Stimulated activated CD8-positive, alpha-beta memory T cell treated with anti-CD3 and anti-CD28 coated beads, Interleukin-12 subunit alpha, Interleukin-12 subunit beta, amount 100 ng/mL, for 24 hours (primary cell): Measurements from ENCODE around the gene KIF5B.
"Not testable (repeated sequence)": the region's sequence is repeated elsewhere in the genome, so short reads cannot be mapped to it uniquely, and the experiment has no call there.

Experiments
- DNase-seq: peaks from one replicate; pipeline ENCODE4 v3.0.0-alpha.2; 2020; ENCODE audit errors: extremely low read depth

Gene KIF5B

DNA sequence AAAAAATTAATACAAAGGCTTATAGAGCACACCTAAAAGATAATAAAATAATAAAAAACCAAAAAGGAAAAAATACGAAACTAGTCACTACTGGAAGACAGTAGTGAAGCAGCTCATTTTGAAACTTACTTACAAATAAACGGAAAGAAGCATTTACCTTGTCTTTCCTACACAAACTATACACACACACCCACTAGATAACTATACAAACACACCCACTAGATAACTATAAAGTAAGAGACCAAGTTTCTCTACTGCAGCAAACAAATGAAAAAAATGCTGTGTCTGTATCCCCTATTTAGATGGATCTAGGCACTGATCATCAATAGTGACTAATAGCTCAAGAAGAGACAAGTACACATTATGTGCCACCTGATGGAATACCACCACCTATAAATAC, 49.2 kb downstream of the KIF5B start:
- no peak for DNase-seq

DNA sequence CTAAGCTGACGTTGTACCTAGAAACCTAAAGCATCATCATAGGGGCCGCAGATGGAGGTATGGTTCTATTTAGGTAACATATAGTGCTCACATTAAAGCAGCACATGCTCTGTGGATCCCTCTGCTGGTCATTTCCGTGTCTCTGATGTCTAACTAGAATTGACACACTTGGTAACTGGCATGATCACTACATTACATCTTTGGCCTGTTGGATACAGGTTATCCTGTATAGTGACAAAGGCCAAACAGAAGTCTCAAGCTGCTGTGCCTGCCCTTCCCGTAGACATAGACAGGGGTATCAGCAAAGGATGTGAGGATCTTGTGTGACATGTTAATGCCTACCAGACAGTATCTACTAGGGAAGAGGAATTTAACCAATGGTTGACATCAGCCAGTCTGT, 51.2 kb downstream of the KIF5B start:
- no peak for DNase-seq

DNA sequence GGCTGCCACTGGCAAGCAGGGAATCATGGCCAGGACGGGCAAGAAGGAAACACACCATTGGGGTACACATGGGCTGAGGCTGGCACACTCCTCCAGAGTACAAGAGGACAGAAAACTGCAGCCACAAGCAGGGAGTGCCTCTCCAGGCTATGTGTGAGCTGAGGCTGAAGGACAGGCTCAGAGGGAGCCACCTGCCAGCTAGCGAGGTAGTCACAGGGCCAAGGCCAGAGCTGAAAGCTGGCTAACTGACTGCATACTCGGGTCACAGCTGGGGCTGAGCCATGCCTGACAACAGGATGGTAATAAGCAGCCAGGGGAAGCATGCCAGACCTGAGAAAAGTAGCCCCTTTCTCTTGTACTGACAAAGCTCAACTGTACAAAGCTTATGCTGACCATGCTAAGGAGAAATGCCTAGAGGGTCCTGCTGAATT, 52.0 kb downstream of the KIF5B start:
- DNase-seq: no peak

DNA sequence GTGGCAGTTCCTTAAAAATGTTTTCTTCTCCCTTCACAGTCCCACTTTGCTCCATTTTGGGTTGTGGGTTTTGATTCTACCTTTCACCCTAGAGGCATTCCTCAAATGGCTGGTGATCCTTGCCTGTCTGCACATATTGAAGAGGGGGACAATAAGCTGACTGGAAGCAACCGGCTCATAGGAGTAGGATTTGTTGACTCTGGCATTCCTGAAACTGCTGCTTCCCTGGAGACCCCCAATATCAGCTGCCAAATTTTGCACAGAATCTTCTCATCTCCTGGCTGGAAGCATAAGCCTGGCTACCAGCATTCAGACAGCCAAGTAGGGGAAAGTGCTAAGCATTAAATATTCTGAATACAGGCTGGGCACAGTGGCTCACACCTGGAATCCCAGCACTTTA, 53.7 kb downstream of the KIF5B start:
- no peak for DNase-seq

DNA sequence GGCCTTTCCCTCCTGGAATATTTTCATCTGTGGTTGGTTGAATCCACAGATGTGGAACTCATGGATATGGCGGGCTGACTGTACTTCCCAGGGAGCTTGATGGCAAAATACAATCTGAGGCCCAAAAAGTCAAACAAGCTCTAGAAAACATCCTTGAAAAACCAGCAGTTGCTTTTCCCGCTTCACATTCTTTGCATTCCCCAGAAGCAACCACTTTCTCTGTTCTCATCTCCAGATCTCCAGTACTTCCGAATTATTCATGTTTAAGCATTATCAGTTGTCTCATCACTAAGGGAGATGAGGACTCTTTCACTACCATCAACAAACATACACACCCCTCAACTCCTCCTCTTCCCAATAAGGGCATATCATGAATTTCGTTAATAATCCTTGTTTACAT, 55.3 kb downstream of the KIF5B start:
- no peak for DNase-seq

DNA sequence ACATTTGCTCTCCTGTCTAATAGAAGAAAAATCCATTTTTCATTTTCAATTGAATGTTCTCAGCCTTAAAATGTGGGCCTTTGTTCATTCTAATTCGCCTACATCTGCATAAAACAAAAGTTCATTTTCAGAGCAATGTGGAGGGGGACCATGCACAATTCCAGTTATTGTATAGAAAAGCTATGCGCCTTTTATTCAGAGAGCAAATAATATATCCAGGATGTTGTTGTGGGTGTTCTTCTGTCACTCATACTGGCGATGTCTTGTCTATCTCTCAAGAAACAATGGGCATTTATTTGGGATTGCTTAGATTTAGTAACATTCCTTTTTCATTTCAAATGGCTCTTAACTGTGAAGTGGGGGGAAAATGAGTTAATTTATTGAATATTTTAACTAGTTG, 56.4 kb downstream of the KIF5B start:
- DNase-seq: no peak

DNA sequence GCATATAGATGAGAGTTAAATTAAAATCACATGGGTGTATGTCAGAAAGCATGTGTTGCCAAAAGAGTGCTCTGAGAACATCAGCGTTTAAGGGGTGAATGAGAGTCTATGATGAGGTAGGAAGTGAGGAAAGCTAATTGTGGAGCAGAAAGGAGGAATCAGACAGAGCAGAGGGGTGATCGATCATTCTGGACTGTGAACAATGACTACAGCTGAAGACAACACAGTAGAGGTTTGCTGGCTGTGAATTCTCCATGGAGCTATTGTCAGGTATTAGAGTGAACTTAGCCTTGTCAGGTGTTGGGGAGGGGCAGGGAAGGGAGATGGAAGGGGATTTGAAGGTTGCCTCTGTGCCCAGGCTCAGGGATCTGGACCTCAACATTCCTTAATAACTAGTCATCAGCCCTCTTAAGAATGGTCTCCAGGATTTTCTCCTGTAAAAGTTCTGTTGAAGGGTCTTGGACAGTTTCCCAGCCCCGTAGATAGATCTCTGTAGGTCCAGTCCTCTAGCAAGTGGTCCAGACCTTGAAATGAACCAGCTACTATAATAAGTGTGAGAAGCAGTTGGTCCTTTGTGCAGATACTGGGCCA, 57.1 kb downstream of the KIF5B start:
- no peak for DNase-seq

DNA sequence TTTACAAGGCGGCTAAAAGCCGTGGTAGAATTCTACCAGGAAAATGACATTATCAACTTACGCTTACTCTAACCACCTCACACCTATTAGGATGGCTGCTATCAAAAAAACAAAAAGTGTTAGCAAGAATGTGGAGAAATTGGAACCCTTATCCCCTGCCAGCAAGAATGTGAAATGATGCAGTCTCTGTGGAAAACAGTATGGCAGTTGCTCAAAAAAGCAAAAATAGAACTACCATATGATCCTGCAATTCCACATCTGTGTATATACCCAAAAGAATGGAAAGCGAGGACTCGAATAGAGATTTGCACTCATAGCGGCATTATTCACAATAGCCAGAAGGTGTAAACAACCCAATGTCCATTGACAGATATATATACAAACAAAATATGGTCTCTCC, 61.3 kb downstream of the KIF5B start:
- DNase-seq: no peak

DNA sequence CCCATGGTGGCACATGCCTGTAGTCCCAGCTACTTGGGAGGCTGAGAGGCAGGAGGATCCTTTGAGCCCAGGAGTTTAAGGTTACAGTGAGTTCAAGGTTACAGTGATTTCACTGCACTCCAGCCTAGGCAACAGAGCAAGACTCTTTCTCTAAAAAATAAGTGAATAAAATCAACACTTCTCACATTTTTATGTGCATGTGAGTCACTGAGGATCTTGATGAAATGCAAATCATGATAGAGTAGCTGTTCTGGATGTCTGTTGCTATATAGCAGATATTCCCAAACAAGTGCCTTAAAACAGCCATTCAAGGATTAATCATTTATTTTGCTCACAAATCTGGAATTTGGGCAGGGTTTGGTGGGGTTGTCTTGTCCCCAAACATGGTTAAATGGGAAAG, 65.3 kb downstream of the KIF5B start:
- no peak for DNase-seq

DNA sequence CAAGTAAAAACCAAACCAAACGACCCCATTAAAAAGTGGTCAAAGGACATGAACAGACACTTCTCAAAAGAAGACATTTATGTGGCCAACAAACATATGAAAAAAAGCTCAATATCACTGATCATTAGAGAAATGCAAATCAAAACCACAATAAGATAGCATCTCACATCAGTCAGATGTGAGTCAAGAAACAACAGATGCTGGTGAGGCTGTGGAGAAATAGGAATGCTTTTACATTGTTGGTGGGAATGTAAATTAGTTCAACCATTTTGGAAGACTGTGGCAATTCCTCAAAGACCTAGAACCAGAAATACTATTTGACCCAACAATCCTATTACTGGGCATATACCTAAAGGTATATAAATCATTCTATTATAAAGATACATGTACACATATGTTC, 68.4 kb downstream of the KIF5B start:
- not testable (repeated sequence) for DNase-seq

DNA sequence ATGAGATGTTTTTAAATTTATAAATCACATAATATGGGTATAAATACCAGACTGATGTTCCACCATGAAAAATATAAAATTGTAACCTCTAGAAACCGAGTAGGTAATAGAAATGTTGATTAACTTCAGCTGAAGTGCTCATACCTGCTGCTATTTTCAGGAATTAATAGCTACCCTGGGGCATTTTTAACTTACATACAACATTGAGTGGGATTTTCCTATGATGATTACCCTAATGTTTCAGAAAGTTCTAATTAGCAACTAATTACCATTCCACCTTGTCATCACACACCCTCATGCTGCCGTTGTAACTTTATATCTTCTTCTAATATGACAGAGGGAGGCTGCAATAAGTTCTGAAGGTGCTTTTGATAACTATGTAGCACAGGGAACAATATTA, 74.1 kb downstream of the KIF5B start:
- DNase-seq: no peak

DNA sequence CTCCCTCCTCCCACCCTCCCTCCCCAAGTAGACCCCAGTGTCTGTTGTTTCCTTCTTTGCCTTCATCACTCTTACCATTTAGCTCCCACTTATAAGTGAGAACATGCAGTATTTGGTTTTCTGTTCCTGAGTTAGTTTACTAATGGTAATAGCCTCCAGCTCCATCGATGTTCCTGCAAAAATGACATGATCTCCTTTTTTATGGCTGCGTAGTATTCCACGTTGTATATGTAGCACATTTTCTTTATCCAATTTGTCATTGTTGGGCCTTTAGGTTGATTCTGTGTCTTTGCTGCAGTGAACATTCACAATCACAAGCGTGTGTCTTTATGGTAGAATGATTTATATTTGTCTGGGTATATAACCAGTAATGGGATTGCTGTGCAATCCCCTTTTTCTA, 75.8 kb downstream of the KIF5B start:
- no peak for DNase-seq

DNA sequence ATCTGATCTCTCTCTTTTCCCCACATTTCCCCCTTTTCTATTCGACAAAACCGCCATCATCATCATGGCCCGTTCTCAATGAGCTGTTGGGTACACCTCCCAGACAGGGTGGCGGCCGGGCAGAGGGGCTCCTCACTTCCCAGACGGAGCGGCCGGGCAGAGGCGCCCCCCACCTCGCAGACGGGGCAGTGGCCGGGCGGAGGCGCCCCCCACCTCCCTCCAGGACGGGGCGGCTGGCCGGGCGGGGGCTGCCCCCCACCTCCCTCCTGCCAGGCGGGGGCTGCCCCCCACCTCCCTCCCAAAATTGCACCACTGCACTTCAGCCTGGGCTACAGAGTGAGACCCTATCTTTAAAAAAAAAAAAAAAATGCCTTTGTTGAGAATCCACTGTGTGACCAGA, 77.2 kb downstream of the KIF5B start:
- DNase-seq: not testable (repeated sequence)

DNA sequence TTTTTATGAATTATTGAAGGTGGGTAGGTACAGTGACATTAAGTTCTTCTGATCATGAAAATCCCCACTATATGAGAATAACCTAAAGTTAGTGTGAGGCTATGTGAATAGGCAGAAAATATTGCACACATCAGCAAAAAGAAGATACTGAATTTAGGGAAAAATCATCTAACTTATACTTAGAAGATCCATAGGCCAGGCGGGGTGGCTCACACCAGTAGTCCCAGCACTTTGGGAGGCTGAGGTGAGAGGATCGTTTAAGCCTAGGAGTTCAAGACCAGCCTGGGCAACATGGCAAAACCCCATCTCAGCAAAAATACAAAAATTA, 78.1 kb downstream of the KIF5B start:
- DNase-seq: no peak

DNA sequence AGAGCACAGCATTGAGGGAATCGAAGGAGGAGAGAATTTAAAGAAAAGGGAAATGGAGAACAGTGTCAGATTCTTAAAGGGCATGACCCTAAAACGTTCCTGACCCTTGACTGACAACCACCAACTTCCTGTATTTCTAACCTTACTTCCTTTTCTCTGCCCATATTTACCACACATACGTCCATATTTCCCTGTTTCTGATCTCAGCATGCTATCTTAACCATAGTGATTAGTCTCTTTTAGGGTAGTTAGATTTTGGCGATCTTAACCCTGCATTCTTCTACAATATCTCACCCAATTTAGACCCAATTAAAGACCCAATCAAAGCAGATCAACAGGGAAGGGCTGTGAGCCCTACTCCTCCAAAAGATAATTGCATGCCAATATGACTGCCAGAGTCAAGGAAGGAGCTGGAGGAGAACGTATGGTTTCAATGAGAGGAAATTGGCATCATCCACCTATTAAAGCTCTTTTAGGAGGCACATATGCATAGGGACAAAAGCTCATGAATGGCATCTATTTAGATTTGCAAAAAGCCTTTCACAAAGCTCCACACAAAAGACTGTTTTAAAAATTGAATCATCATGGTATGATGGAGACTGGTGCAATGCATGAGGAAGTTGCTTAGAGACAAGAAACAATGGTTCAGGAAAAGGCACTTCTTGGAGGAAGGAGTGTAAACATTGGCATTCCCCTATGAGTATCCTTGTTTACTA, 78.6 kb downstream of the KIF5B start:
- DNase-seq: no peak

DNA sequence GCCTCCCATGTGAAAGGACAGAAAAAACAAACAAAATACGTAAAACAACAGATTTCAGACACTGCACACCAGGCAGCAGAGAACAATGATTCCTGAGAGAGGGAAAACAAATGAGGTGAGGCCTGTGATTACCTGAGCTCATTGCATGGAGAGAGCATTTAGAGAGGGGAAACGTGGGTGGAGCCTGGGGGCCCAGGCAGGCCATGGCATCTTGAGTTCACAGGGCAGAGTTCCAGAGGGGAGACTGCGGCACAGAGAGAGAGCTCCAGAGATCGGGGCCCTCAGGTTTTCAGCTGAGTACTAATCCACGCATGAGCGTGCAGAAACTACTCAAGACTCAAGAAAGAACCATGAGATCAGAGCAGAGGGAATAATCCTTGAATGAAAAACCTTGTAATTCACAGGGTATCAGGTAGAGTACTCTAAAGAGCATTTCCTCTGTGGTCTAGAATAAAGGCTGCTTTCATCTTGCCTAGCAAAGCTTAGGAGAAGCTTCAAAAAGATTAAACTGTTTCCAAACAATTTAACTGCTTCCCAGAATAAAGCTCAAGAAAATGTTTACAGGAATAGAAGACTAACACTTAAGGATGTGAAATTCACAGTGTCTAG, 81.0 kb downstream of the KIF5B start:
- DNase-seq: no peak

DNA sequence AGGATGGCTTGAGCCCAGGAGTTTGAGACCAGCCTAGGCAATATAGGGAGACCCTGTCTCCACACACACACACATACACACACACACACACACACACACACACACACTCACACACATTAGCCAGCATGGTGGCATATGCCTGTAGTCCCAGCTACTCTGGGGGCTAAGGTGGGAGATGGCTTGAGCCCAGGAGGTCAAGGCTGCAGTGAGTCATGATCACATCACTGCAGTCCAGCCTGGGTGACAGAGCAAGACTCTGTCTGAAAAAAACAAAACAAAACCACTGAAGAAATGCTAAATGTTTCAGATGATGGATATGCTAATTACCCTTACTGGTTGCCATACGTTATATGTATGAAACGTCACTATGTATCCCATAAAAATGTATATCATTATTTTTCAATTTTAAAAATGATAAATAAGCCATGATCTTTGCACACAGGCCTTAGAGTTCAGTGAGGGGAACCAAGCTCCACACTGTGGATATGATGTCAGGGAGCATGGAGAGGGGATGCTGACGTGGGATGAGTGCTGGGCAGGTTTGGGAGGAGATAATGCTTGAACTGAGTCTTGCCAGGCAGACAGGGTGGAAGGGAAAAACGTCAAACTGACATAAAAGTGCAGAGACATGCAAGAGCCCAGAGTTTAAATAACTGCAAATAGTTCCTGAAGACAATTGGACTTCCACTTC, 81.6 kb downstream of the KIF5B start:
- DNase-seq: no peak

DNA sequence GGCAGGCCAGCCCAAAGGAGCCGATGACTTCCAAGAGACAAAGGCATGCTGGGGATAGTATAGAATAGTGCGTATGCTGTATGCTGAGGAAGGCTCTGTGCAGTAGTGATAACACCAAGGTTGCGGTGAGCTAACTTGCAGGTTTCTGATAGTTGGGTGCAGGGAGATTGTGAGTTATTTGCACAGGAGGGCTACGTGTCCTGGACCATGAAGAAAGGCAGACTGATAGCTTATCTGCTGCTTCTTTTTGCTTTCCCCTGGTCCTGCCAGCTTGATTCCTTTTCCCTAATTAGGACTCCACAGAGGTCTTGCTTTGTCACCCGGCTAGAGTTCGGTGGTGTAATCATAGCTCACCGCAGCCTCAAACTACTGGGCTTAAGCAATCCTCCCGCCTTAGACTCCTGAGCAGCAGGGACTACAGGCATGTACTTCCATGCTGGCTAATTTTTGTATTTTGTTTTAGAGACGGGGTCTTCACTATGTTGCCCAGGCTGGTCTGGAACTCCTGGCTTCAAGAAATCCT, 83.6 kb downstream of the KIF5B start:
- DNase-seq: no peak

DNA sequence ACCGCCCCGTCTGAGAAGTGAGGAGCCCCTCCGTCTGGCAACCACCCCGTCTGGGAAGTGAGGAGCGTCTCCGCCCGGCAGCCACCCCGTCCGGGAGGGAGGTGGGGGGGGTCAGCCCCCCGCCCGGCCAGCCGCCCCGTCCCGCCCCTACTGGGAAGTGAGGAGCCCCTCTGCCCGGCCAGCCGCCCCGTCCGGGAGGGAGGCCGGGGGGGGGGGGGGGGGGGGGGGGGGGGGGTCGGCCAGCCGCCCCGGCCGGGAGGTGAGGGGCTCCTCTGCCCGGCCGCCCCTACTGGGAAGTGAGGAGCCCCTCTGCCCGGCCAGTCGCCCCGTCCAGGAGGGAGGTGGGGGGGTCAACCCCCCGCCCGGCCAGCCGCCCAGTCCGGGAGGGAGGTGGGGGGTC, 86.4 kb downstream of the KIF5B start:
- DNase-seq: not testable (repeated sequence)

DNA sequence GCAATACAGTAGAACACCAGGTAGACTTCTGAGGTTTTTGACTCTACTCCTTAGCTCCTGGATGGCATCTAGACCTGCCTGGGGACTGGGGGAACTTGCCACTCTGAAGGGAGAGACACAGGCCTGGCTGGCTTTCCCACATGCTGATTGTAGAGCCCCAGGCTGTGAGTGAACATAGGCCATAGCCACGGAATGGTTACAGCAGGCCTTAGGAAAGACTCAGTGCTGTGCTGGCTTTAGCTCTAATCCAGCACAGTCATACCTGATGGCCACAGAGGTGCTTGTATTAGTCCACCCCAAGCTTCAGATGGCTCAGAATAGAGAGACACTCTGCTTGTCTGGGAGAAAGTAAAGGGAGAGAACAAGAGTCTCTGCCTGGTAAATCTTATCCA, 92.6 kb downstream of the KIF5B start:
- DNase-seq: no peak

DNA sequence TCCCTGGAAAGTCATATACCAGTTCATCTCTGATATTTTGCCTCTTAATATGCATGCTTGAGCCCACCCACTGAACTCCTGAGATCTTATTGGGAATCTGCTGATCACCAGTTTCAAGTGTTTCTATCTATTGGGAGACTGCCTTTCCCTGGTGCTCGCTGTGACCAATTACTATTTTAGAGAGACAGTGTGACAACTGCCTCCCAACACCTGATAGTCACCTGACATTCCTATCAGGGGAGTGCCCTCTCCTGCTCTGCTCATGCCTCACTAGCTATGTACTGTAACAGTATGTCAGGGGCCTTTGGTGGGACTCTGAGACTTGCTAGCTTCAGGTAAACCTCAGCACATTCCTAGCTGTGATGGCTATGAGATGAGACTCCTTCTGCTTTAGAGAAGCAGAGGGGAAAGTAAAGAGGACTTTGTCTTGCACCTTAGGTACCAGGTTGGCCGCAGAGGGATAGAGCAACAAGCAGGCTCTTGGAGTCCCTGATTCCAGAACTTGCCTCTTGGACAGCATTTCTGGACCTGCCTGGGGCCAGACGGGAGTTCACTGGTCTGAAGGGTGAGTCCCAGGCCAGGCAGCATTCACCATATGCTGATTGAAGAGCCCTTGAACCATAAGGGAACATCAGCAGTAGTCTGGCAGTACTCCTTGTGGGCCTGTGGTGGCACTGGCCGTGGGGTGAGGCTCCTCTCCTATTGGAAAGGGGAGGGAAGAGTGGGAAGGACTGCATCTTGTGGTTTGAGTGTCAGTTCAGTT, 93.2 kb downstream of the KIF5B start:
- no peak for DNase-seq
